ENCODE measurements around the gene MYO9B. TPM values are rescaled to one million over a fixed set of nuclear protein-coding genes. Genes with fewer than 3 reads are reported as not detected.

The MYO9B gene
- total and polyA plus RNA-seq, 9 of the 15 experiments (the other 6 are each of a cell fraction or from before 2014, with no cell fraction given), result 2.4 to 77.6 (median 23.0) TPM

- TF ChIP-seq MGA (IDR thresholded peaks at IDR 0.05), result peak; percentile 91
- no peak for TF ChIP-seq CEBPB (tag; IDR thresholded peaks at IDR 0.05)
- TF ChIP-seq RBBP5 (IDR thresholded peaks at IDR 0.05; ENCODE audit: borderline replicate concordance, insufficient read depth, low read length, poor library complexity, severe bottlenecking), result peak; percentile 85
- TF ChIP-seq FOXP4 (CRISPR knock-in tag; IDR thresholded peaks at IDR 0.05; ENCODE audit: borderline replicate concordance), result peak; percentile 48; the same call in 1 of the 2 replicates
- peak; percentile 87 for TF ChIP-seq HMGN3 (IDR thresholded peaks at IDR 0.05; ENCODE audit: borderline replicate concordance, extremely low read depth, insufficient read length, low read depth, low read length)
- TF ChIP-seq ATF1 (CRISPR knock-in tag; IDR thresholded peaks at IDR 0.05), result peak; percentile 56
- peak; percentile 92 for TF ChIP-seq ATF1 (tag; IDR thresholded peaks at IDR 0.05)
- peak; percentile 53; the same call in 1 of the 2 replicates for TF ChIP-seq NCOA1 (IDR thresholded peaks at IDR 0.05; ENCODE audit: low read depth)
- TF ChIP-seq ZNF57 (CRISPR knock-in tag; IDR thresholded peaks at IDR 0.05), result no peak
These were observed at the start of gene MYO9B, which contains the start of gene HAUS8 (continued) for GRCh38 chr19:17075035-17075863.
